NCI-H774 (cell line): ENCODE measurements around the gene PHTF2.
"Not testable (repeated sequence)": the region's sequence is repeated elsewhere in the genome, so short reads cannot be mapped to it uniquely, and the experiment has no call there.

Experiments
- DNase-seq: peaks from one replicate; lab custom pipeline; 2025; lab: John Stamatoyannopoulos, UW

The PHTF2 gene

DNA sequence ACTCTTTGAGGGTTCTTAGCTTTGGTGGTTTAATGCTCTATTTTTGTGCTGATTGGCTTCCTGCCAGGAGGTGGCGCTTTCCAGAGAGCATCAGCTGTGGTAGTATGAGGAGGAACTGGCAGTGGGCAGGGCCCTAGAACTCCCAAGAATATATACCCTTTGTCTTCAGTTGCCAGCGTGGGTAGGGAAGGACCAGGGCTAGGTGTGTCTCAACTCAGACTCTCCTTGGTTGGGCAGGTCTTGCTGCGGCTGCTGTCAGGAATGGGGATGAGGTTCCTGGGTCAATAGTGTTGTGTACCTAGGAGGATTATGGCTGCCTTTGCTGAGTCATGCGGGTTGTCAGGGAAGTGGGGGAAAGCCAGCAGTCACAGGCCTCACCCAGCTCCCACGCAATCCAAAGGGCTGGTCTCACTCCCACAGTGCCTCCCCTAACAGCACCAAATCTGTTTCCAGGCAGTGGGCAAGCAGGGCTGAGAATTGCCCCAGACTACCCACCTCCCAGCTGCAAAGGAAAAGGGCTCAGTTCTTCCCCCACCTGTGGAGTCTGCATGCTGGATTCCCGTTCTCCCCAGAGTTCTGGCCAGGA, 191.5 kb downstream of the PHTF2 start:
- DNase-seq, result no peak

DNA sequence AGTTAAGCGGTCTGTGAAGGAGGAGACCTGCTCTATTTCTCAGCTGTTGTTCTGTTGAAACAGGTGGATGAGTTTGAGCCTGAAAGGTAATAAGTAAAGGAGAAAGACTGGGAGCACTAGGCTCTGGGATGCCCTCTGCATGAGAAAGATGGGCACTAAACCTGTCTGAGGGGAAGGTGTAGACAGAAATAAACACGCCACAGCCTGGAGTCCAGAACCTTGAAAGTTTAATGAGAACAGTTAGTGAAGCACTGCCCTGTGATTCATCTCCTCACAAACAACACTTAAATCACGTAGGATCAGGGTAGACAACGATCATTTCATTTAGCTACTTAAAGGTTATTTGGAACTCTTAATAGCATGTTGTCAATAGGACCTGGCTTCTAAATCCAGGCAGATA, 193.1 kb downstream of the PHTF2 start:
- DNase-seq, result no peak

DNA sequence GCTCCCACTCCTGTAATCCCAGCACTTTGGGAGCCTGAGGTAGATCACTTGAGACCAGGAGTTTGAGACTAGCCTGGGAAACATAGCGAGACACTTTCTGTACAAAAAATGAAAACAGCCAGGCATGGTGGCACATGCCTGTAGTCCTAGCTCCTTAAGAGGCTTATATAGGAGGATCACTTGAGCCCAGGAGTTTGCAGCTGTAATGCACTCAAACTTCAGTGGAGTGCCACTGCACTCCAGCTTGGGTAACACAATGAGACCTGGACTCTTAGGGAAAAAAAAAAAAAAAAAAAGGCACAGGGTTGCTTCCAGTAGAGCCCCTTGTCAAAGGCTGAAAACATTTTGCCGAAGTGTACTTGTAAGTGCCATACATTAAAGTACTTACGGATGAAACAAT, 195.3 kb downstream of the PHTF2 start:
- DNase-seq, result no peak

- no peak for DNase-seq
These were observed 197.1 kb downstream of the PHTF2 start for GRCh38 chr7:77995717-77996116.

GRCh38 chr7:77999168-77999567, 200.6 kb downstream of the PHTF2 start:
- not testable (repeated sequence) for DNase-seq

- no peak for DNase-seq
These were observed 203.4 kb downstream of the PHTF2 start for GRCh38 chr7:78002021-78002420.

DNA sequence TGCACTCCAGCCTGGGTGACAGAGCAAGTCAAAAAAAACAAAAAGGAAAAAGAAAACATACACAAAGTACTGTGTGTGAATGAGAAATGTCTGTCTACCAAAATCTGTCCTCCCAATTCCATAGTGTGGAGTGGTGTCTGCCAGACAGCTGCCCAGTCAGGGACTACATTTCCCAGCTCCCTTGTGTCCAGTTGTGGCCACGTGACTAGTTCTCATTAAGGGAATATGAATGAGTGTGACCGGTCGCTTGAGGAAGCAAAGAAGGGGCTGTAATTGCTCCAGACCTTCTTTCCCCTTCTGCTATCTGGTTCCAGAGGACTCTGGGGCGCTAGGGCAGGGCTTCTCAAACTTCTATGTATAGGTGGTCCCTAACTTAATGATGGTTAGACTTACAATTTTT, 204.1 kb downstream of the PHTF2 start:
- no peak for DNase-seq

GRCh38 chr7:78006063-78006755, 207.6 kb downstream of the PHTF2 start:
- no peak for DNase-seq
